ENCODE measurements around the gene S100A10. TPM values are rescaled to one million over a fixed set of nuclear protein-coding genes. Genes with fewer than 3 reads are reported as not detected.

The S100A10 gene
- total RNA-seq, 1 donor from 2014 or later, result 219 TPM

DNA sequence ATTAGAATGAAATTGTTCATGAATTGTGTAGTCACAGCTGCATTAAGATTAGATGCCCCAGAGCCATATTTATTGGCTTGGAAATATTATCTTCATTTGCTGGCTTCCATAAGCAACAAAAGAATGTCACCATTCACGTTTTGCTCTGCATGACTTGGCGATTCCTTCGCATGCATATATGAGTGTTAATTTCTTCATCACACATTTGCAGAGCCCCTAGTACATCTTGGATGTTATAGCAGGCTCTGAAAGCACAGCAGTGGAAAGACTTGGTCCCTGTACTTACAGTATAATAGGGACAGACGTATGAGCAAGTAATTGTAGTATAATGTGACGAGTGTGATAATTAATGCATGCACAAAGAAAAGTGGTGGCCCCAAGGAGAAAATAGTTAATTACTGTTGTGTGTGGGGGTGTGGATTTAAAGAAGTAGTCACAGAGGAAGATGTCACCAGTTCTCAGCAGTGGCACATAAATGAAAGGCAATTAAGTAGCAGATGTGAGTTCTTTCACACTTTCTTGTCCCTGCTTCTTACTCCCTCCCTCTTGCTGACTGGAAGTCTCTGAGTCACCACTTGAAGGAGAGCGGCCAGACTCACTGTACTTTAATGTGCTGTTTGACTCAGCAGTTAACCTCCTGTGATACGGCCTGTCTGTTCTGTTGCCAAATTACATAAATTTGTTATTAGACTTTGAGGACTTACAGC is 21.0 kb downstream of the S100A10 start:
- Mint-ChIP-seq H3K9me3 (no peaks in the 10 kb centered on the region), H3K36me3 (no peaks in the 10 kb centered on the region), H3K27me3 (ENCODE audit: low read depth) (no peaks in the 10 kb centered on the region), H3K4me3 (peak overlapping the region; percentile 24), H3K27ac (peak overlapping the region; percentile 84), H3K4me1 (peaks cover 73% of the 10 kb centered on the region)
- TF ChIP-seq, protein P1, sequence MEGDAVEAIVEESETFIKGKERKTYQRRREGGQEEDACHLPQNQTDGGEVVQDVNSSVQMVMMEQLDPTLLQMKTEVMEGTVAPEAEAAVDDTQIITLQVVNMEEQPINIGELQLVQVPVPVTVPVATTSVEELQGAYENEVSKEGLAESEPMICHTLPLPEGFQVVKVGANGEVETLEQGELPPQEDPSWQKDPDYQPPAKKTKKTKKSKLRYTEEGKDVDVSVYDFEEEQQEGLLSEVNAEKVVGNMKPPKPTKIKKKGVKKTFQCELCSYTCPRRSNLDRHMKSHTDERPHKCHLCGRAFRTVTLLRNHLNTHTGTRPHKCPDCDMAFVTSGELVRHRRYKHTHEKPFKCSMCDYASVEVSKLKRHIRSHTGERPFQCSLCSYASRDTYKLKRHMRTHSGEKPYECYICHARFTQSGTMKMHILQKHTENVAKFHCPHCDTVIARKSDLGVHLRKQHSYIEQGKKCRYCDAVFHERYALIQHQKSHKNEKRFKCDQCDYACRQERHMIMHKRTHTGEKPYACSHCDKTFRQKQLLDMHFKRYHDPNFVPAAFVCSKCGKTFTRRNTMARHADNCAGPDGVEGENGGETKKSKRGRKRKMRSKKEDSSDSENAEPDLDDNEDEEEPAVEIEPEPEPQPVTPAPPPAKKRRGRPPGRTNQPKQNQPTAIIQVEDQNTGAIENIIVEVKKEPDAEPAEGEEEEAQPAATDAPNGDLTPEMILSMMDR (IDR thresholded peaks at IDR 0.05; ENCODE audit: unreplicated experiment), result no peak
- DNase-seq (ENCODE audit: low spot score in 2 of 2, unreplicated experiment in 2 of 2), result no peak

GRCh38 chr1:151970626-151971025 is 23.0 kb downstream of the S100A10 start:
- Mint-ChIP-seq H3K36me3 (no peaks in the 10 kb centered on the region), H3K4me3 (no peak overlapping the region), H3K4me1 (peaks cover 58% of the 10 kb centered on the region), H3K27ac (no peak overlapping the region), H3K9me3 (no peaks in the 10 kb centered on the region), H3K27me3 (ENCODE audit: low read depth) (no peaks in the 10 kb centered on the region)
- no peak for DNase-seq (ENCODE audit: low spot score in 2 of 2, unreplicated experiment in 2 of 2)
- TF ChIP-seq, protein P1 (IDR thresholded peaks at IDR 0.05; ENCODE audit: unreplicated experiment), result no peak

- Mint-ChIP-seq H3K9me3 (no peaks in the 10 kb centered on the region), H3K36me3 (no peaks in the 10 kb centered on the region), H3K27me3 (ENCODE audit: low read depth) (no peaks in the 10 kb centered on the region), H3K27ac (no peak overlapping the region), H3K4me3 (no peak overlapping the region), H3K4me1 (peaks cover 55% of the 10 kb centered on the region)
- TF ChIP-seq, protein P1 (IDR thresholded peaks at IDR 0.05; ENCODE audit: unreplicated experiment), result no peak
- DNase-seq (ENCODE audit: low spot score in 2 of 2, unreplicated experiment in 2 of 2), result no peak
These were observed 23.5 kb downstream of the S100A10 start for GRCh38 chr1:151970128-151970527.

- Mint-ChIP-seq H3K9me3 (no peaks in the 10 kb centered on the region), H3K36me3 (no peaks in the 10 kb centered on the region), H3K27me3 (ENCODE audit: low read depth) (no peaks in the 10 kb centered on the region), H3K4me3 (no peak overlapping the region), H3K4me1 (peaks cover 46% of the 10 kb centered on the region), H3K27ac (no peak overlapping the region)
- TF ChIP-seq, protein P1 (IDR thresholded peaks at IDR 0.05; ENCODE audit: unreplicated experiment), result no peak
- no peak for DNase-seq (ENCODE audit: low spot score in 2 of 2, unreplicated experiment in 2 of 2)
These were observed 24.8 kb downstream of the S100A10 start for GRCh38 chr1:151968791-151969399.

GRCh38 chr1:151968058-151968457 is 25.6 kb downstream of the S100A10 start:
- Mint-ChIP-seq H3K4me3 (no peak overlapping the region), H3K27ac (no peak overlapping the region), H3K36me3 (no peaks in the 10 kb centered on the region), H3K27me3 (ENCODE audit: low read depth) (no peaks in the 10 kb centered on the region), H3K9me3 (no peaks in the 10 kb centered on the region), H3K4me1 (peaks cover 46% of the 10 kb centered on the region)
- TF ChIP-seq, protein P1 (IDR thresholded peaks at IDR 0.05; ENCODE audit: unreplicated experiment), result peak; percentile 17
- DNase-seq (ENCODE audit: low spot score in 2 of 2, unreplicated experiment in 2 of 2), result no peak
